Thyroid gland (tissue), 4 donors: ENCODE data around the gene IL17D. TPM values are rescaled to one million over a fixed set of nuclear protein-coding genes. Genes with fewer than 3 reads are reported as not detected.
"Not testable (repeated sequence)": the region's sequence is repeated elsewhere in the genome, so short reads cannot be mapped to it uniquely, and the experiment has no call there.

ENCODE experiments used
- DNase-seq, 2 donors: peaks; one replicate each; pipeline ENCODE4 v3.0.0-alpha.2; 2019
- H3K27ac ChIP-seq, 3 donors: fragments of 200-600 bp; sonication (generic); 1 replicate in 2 of 3; 2 replicates in 1 of 3; pipeline ENCODE4 v1.5.1; 2016 to 2019; ENCODE audit warnings: mild to moderate bottlenecking in 1 of 3, moderate library complexity in 1 of 3
- H3K27me3 ChIP-seq: fragments of 200-600 bp; sonication (generic); one replicate; pipeline ENCODE4 v1.5.1; 2019
- H3K36me3 ChIP-seq, 2 donors: fragments of 200-600 bp; sonication (generic); one replicate each; pipeline ENCODE4 v1.5.1; 2016 to 2019
- H3K4me1 ChIP-seq, 2 donors: fragments of 200-600 bp; sonication (generic); one replicate each; pipeline ENCODE4 v1.5.1; 2017 to 2019
- H3K4me3 ChIP-seq, 3 donors: fragments of 200-600 bp; sonication (generic); replicated peaks in 1 of 3; 1 replicate in 2 of 3; 2 replicates in 1 of 3; pipeline ENCODE4 v1.5.1; 2016; ENCODE audit warnings: mild to moderate bottlenecking in 1 of 3
- H3K9me3 ChIP-seq: fragments of 200-600 bp; sonication (generic); one replicate; pipeline ENCODE4 v1.5.1; 2017
- POLR2A ChIP-seq, 2 donors: fragments of 450-650 bp; IDR thresholded peaks; one replicate each; pipeline ENCODE4 v1.6.1; 2017; ENCODE audit warnings: antibody characterized with exemption in 2 of 2, mild to moderate bottlenecking in 2 of 2, moderate library complexity in 1 of 2
- WGBS, 2 donors: methylation state at CpG; one replicate each; pipeline ENCODE4 v1.1.5; 2017; 5-methylcytosine and 5-hydroxymethylcytosine counted together
- intact Hi-C: fragments of 100-400 bp; cut with DNase I; formaldehyde crosslinking; loops from one replicate; pipeline ENCODE4 v1.15.1; 2023
- total RNA-seq, 4 donors: library from RNA; depleted of rRNA; stranded (reverse); fragments of >200 nt; gene quantifications; one replicate each; pipeline ENCODE4 v1.2.3, GENCODE V29; 2016
- TF ChIP-seq, protein P1 (sequence below), 6 experiments: fragments of 200-600 bp in 3 of 6; fragments of 450-650 bp in 3 of 6; sonication (generic) in 3 of 6; IDR thresholded peaks; one replicate each; pipeline ENCODE4 v1.5.1; 2016 to 2019; ENCODE audit warnings: antibody characterized with exemption in 6 of 6, mild to moderate bottlenecking in 2 of 6, inconsistent platforms in 1 of 6, moderate library complexity in 1 of 6

IL17D gene
- total RNA-seq, 4 donors from 2014 or later = 2.7 to 6.5 (median 4.8) TPM

DNA sequence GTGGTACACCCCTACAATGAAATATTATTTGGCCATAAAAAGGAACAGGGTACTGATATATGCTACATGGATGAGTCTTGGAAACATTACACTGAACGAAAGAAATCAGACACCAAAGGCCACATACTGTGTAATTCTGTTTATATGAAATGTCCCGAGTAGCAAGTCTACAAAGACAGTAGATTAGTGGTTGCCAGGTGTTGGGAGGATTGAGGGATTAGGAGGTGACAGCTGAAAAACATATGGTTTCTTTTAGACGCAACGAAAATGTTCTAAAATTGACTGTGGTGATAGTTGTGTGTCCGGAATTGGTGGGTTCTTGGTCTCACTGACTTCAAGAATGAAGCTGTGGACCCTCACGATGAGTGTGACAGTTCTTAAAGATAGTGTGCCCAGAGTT is 35.1 kb downstream of the IL17D start:
- H3K27ac ChIP-seq = no peak overlapping the region
- H3K9me3 ChIP-seq = no peaks in the 10 kb centered on the region
- 96% methylated on average over 6 of the region's 6 CpGs for WGBS, 2 donors
- no peaks in the 10 kb centered on the region for H3K36me3 ChIP-seq
- intact Hi-C loops = no loop called here
- TF ChIP-seq POLR2A (IDR thresholded peaks at IDR 0.05) = no peak
- TF ChIP-seq, protein P1, sequence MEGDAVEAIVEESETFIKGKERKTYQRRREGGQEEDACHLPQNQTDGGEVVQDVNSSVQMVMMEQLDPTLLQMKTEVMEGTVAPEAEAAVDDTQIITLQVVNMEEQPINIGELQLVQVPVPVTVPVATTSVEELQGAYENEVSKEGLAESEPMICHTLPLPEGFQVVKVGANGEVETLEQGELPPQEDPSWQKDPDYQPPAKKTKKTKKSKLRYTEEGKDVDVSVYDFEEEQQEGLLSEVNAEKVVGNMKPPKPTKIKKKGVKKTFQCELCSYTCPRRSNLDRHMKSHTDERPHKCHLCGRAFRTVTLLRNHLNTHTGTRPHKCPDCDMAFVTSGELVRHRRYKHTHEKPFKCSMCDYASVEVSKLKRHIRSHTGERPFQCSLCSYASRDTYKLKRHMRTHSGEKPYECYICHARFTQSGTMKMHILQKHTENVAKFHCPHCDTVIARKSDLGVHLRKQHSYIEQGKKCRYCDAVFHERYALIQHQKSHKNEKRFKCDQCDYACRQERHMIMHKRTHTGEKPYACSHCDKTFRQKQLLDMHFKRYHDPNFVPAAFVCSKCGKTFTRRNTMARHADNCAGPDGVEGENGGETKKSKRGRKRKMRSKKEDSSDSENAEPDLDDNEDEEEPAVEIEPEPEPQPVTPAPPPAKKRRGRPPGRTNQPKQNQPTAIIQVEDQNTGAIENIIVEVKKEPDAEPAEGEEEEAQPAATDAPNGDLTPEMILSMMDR (IDR thresholded peaks at IDR 0.05) = no peak
- no peaks in the 10 kb centered on the region for H3K27me3 ChIP-seq
- H3K4me3 ChIP-seq = no peak overlapping the region
- no peaks in the 10 kb centered on the region for H3K4me1 ChIP-seq
- DNase-seq = no peak

DNA sequence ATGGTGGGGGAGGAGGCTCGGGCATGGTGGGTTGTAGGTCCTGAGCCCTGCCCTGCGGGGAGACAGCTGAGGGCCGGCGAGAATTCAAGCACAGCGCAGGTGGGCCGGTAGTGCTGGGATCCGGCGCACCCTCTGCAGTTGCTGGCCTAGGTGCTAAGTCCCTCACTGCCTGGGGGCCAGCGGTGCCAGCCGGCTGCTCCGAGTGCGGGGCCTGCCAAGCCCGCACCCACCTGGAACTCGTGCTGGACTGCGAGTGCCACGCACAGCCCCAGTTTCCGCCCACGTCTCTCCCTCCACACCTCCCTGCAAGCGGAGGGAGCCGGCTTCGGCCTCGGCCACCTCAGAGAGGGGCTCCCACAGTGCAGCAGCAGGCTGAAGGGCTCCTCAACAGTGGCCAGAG is 36.5 kb downstream of the IL17D start:
- H3K27ac ChIP-seq = no peak overlapping the region
- intact Hi-C loops = no loop called here
- 100% methylated on average over 1 of the region's 22 CpGs; no CpG with 5 or more reads in 1 of the 2 donors for WGBS, 2 donors
- H3K27me3 ChIP-seq = no peaks in the 10 kb centered on the region
- H3K9me3 ChIP-seq = no peaks in the 10 kb centered on the region
- no peak for TF ChIP-seq POLR2A (IDR thresholded peaks at IDR 0.05)
- TF ChIP-seq, protein P1 (IDR thresholded peaks at IDR 0.05) = no peak
- H3K4me1 ChIP-seq = no peaks in the 10 kb centered on the region
- H3K4me3 ChIP-seq = no peak overlapping the region
- no peaks in the 10 kb centered on the region for H3K36me3 ChIP-seq
- DNase-seq = no peak

DNA sequence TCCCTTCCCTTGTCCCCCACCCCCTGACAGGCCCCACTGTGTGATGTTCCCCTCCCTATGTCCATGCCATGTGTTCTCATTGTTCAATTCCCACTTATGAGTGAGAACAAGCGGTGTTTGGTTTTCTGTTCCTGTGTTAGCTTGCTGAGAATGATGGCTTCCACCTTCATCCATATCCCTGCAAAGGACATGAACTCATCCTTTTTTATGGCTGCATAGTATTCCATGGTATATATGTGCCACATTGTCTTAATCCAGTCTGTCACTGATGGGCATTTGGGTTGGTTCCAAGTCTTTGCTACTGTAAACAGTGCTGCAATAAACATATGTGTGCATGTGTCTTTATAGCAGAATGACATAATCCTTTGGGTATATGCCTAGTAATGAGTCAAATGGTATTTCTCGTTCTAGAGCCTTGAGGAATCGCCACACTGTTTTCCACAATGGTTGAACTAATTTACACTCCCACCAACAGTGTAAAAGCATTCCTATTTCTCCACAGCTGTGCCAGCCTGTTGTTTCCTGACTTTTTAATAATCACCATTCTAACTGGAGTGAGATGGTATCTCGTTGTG is 40.4 kb downstream of the IL17D start:
- 95 to 100% methylated on average over 4 of the region's 4 CpGs for WGBS, 2 donors
- H3K9me3 ChIP-seq, H3K4me1 ChIP-seq, H3K27ac ChIP-seq, H3K27me3 ChIP-seq, H3K4me3 ChIP-seq, intact Hi-C loops, DNase-seq, H3K36me3 ChIP-seq: not testable (repeated sequence)

DNA sequence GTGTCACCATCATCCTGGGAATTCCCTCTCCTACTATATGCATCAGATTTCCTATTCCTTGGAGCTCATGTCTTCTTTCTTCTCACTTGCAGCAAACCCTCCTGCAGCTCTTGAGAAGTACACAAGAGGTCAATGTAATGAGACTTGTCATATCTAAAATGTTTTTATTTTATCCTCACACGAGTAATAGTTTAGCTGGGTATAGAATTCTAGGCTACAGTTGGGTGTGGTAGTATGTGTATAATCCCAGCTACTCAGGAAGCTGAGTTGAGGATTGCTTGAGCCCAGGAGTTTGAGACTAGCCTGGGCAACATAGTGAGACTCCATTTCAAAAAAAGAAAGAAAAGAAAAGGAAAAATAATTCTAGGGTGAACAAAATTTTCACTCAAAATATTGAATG is 45.9 kb downstream of the IL17D start:
- no peak for TF ChIP-seq POLR2A (IDR thresholded peaks at IDR 0.05)
- TF ChIP-seq, protein P1 (IDR thresholded peaks at IDR 0.05) = no peak
- Histone ChIP-seq H3K36me3 (no peaks in the 10 kb centered on the region), H3K4me1 (no peaks in the 10 kb centered on the region), H3K27me3 (no peaks in the 10 kb centered on the region), H3K9me3 (no peaks in the 10 kb centered on the region), H3K4me3 (no peak overlapping the region), H3K27ac (no peak overlapping the region)
- no peak for DNase-seq
- intact Hi-C loops = no loop called here
- 90 to 96% methylated on average over 1 of the region's 1 CpG for WGBS, 2 donors

DNA sequence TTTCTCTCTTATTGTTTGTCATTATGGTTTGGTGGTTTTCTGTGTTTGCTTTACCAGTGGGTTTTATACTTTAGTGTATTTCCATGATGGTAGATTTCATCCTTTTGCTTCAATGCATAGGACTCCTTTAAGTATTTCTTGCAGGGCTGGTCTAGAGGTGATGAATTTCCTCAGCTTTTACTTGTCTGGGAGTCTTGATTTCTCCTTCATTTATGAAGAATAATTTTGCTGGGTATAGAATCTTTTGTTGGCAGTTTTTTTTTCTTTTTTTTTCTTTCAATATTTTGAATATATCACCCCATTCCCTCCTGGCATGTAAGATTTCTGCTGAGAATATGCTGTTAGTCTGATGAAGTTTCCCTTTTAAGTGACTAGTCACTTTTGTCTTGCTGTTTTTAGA is 50.5 kb downstream of the IL17D start:
- intact Hi-C loops = no loop called here

More for the DNA sequence above, 50.5 kb downstream of the IL17D start:
- DNase-seq = no peak
- no peak overlapping the region for H3K27ac ChIP-seq
- no peaks in the 10 kb centered on the region for H3K9me3 ChIP-seq
- TF ChIP-seq, protein P1 (IDR thresholded peaks at IDR 0.05) = no peak
- TF ChIP-seq POLR2A (IDR thresholded peaks at IDR 0.05) = no peak
- H3K27me3 ChIP-seq = no peaks in the 10 kb centered on the region
- no peaks in the 10 kb centered on the region for H3K36me3 ChIP-seq
- no peak overlapping the region for H3K4me3 ChIP-seq
- H3K4me1 ChIP-seq = no peaks in the 10 kb centered on the region
